Omental fat pad (tissue), 4 donors: ENCODE measurements around the gene ATP5PO. TPM values are rescaled to one million over a fixed set of nuclear protein-coding genes. Genes with fewer than 3 reads are reported as not detected.
"Not testable (repeated sequence)": the region's sequence is repeated elsewhere in the genome, so short reads cannot be mapped to it uniquely, and the experiment has no call there.

Experiments used
- ATAC-seq: fragments of 150-250 bp; one replicate; pipeline ENCODE4 v1.9.1; 2016; ENCODE audit warnings: mild to moderate bottlenecking, moderate library complexity; ENCODE audit not compliant: low FRiP score
- DNase-seq: peaks from one replicate; pipeline ENCODE4 v3.0.0-alpha.2; 2019; ENCODE audit warnings: low spot score
- total RNA-seq, 4 donors: library from RNA; depleted of rRNA; stranded (reverse); fragments of >200 nt; gene quantifications; one replicate each; pipeline ENCODE4 v1.1.0, GENCODE V29; 2016
- TF ChIP-seq, protein P1 (sequence below), 3 donors: fragments of 450-650 bp; IDR thresholded peaks; one replicate each; pipeline ENCODE4 v1.5.1; 2016 to 2017; ENCODE audit warnings: antibody characterized with exemption in 3 of 3, mild to moderate bottlenecking in 3 of 3, moderate library complexity in 2 of 3

The ATP5PO gene
- total RNA-seq, 4 donors from 2014 or later = 143 to 223 (median 219) TPM

DNA sequence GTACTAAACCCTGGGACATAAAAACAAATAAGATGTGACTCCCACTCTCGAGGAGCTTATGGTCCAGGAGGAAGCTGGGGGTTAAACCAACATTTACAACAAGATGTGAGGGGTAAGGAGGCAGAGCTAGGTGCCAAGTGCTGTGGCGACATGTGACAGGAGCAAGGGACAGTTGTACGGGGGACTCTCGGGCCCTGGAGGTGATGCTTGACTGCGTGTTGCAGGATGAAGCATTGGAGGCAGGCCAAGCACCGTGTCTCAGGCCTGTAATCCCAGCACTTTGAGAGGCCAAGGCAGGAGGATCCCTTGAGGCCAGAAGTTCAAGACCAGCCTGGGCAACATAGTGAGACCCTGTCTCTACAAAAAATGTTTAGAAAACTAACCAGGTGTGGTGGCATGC lies 36.8 kb downstream of the ATP5PO start:
- no peak for DNase-seq
- ATAC-seq = no peak
- TF ChIP-seq, protein P1, sequence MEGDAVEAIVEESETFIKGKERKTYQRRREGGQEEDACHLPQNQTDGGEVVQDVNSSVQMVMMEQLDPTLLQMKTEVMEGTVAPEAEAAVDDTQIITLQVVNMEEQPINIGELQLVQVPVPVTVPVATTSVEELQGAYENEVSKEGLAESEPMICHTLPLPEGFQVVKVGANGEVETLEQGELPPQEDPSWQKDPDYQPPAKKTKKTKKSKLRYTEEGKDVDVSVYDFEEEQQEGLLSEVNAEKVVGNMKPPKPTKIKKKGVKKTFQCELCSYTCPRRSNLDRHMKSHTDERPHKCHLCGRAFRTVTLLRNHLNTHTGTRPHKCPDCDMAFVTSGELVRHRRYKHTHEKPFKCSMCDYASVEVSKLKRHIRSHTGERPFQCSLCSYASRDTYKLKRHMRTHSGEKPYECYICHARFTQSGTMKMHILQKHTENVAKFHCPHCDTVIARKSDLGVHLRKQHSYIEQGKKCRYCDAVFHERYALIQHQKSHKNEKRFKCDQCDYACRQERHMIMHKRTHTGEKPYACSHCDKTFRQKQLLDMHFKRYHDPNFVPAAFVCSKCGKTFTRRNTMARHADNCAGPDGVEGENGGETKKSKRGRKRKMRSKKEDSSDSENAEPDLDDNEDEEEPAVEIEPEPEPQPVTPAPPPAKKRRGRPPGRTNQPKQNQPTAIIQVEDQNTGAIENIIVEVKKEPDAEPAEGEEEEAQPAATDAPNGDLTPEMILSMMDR (IDR thresholded peaks at IDR 0.05) = no peak

DNA sequence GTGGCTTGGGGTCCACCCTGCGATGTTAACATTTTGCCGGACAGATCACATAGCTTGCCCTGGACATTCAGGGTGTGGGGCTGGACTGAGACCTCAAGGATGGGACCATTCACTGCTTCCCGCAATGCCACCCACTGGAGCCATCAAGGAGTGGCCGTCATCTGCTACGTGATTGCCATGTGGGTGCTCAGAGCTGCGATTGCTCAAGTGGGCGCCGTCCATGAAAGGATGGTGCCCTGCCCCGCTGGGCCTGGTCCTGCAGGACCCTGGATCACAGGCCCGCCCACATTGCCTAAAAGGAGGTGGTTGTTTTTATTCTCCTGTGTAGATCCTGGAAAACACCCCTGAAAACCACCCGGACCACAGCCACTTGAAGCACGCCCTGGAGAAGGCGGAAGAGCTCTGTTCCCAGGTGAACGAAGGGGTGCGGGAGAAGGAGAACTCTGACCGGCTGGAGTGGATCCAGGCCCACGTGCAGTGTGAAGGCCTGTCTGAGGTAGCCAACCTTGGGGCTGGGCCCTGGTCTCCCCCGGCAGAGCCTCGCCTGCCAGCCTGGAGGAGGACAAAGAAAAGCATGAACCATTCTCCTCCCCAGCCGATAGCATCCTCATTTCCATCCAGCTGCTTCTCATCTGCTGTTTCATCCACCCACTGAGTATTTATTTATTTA lies 40.4 kb downstream of the ATP5PO start:
- TF ChIP-seq, protein P1 (IDR thresholded peaks at IDR 0.05) = no peak
- no peak for DNase-seq
- no peak for ATAC-seq

DNA sequence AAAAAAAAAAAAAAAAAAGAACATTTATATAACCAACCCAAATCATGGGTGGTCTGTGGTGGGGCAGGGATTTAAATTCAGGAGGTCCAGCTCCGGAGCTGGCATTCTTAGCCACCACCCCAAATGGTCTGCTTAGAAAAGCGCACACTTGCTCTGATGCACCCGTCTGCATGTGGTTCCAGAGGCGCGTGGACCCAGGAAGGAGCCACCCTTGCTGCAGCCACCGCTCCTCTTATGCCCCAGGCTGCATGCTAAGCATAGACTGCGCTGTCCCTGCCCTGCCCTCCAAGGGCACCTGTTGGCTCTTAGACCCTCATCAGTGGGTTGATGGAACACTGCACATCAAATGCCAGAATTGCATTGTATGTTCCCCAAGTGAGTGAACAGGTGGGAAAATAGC lies 41.4 kb downstream of the ATP5PO start:
- ATAC-seq (peak; percentile 23), DNase-seq (no peak)
- TF ChIP-seq, protein P1 (IDR thresholded peaks at IDR 0.05) = no peak

DNA sequence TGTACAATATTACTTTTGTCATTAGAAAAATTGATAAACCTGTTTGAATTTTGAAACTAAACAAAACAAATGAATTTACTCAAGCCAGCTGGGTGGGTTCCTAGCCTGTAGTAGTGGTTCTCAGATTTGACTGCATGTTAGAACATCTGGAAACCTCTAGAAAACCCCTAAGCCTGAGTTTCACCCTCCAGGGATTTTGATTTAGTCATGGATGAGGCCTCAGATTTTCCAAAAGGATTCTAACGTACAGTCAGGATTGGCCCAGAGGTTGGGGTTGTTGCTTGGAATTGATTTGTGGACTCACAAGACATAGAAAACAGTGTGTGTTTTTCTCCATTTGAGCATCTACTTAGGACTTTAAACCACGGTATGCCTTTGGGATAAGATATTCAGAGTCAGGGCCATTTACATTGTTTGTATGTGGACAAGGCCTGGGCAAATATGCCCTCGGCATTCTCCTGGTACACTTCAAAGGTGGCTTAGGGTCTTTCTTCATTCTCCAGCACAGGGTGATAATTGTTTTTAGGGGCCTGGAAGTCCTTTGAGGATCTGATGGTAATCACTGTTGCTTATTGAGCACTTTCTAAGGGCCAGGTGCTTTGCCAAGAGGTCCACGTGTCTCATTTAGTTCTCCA lies 42.6 kb downstream of the ATP5PO start:
- TF ChIP-seq, protein P1 (IDR thresholded peaks at IDR 0.05) = no peak
- ATAC-seq = no peak
- no peak for DNase-seq

DNA sequence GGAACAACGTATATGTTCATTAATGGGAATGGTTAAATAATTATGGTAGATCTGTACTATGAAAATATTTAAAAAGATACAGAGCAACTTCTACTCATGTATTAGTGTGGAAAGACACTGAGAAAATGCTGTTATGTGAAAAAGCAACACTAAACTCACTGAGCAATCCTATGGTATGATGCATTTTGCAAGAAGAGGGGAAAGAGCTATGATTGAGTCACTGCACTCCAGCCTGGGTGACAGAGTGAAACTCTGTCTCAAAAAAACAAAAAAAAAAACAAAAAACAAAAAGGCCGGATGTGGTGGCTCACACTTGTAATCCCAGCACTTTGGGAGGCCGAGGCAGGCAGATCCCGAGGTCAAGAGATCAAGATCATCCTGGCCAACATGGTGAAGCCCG lies 44.4 kb downstream of the ATP5PO start:
- TF ChIP-seq, protein P1 (IDR thresholded peaks at IDR 0.05) = no peak
- no peak for DNase-seq
- ATAC-seq = no peak

DNA sequence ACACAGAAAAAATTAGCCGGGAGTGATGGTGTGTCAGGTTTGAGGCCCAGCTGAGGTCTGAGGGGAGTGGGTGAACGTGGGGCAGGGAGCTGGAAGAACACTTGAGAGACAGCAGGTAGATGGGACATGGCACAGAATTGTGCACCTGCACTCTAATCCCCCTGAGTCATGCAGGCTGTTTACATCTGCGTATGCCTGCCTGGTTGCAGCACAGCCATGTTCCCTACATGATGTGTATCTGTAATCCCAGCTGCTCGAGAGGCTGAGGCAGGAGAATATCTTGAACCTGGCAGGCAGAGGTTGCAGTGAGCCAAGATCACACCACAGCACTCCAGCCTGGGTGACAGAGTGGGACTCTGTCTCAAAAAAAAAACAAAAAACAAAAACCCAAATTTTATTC lies 44.8 kb downstream of the ATP5PO start:
- no peak for DNase-seq
- TF ChIP-seq, protein P1 (IDR thresholded peaks at IDR 0.05) = no peak
- ATAC-seq = no peak

DNA sequence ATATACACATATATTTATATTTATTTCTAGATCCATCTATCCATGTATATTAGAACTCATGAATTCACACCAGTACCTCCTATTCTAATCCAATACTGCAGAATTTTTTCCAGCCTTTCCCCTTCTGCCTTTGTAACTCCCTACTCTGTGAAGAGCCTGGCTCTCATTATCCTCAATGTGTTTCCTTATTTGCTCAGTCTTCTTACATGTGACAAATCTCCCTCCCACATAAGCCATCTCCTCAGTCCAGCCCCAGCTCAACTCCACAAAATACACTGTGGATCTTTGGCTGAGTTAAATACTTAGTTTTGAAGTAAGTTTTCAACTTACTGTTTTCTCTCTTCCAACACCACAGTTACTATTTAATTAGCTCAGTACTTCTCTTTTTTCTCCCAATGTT lies 45.7 kb downstream of the ATP5PO start:
- ATAC-seq = no peak
- TF ChIP-seq, protein P1 (IDR thresholded peaks at IDR 0.05) = no peak
- DNase-seq = no peak

DNA sequence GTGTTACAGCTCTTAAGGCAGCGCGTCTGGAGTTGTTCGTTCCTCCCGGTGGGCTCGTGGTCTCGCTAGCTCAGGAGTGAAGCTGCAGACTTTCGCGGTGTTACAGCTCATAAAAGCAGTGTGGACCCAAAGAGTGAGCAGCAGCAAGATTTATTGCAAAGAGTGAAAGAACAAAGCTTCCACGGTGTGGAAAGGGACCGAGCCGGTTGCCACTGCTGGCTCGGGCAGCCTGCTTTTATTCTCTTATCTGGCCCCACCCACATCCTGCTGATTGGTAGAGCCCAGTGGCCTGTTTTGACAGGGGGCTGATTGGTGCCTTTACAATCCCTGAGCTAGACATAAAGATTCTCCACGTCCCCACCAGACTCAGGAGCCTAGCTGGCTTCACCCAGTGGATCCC lies 47.7 kb downstream of the ATP5PO start:
- ATAC-seq, DNase-seq: not testable (repeated sequence)
